Measurements from ENCODE around the gene SLC24A3.

DNA sequence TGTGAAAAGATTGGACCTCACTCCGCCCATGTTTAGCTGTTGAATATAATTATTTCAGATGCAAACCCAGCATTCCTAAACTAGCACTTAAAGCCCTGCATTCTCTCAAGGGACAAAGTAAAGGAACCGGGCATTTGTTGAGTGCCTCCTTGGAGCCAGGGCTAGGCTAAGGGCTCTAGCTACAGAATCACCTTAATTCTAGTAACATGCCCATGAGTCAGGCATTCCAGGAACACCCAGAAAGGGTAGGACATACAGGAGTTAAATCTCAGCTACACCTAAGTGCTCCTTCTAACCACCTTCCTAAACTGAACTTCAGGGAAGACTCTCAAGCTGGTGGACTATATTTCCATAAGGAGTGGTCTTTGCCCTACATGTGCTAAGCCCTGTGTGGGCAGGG is 89.4 kb downstream of the SLC24A3 start:
- TF ChIP-seq, protein P1, sequence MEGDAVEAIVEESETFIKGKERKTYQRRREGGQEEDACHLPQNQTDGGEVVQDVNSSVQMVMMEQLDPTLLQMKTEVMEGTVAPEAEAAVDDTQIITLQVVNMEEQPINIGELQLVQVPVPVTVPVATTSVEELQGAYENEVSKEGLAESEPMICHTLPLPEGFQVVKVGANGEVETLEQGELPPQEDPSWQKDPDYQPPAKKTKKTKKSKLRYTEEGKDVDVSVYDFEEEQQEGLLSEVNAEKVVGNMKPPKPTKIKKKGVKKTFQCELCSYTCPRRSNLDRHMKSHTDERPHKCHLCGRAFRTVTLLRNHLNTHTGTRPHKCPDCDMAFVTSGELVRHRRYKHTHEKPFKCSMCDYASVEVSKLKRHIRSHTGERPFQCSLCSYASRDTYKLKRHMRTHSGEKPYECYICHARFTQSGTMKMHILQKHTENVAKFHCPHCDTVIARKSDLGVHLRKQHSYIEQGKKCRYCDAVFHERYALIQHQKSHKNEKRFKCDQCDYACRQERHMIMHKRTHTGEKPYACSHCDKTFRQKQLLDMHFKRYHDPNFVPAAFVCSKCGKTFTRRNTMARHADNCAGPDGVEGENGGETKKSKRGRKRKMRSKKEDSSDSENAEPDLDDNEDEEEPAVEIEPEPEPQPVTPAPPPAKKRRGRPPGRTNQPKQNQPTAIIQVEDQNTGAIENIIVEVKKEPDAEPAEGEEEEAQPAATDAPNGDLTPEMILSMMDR (conservative IDR thresholded peaks at IDR 0.05; ENCODE audit: low read length) = no peak
- no peak for TF ChIP-seq EZH2phosphoT487 (IDR thresholded peaks at IDR 0.05; ENCODE audit: borderline replicate concordance, low read depth, low read length)

All from OCI-LY7 (cell line).